ENCODE results near the gene KIF22. TPM values are rescaled to one million over a fixed set of nuclear protein-coding genes. Genes with fewer than 3 reads are reported as not detected.
"Not testable (repeated sequence)": the region's sequence is repeated elsewhere in the genome, so short reads cannot be mapped to it uniquely, and the experiment has no call there.

KIF22 gene
- total RNA-seq, 2 donors from 2014 or later = 58.5 to 89.6 TPM

DNA sequence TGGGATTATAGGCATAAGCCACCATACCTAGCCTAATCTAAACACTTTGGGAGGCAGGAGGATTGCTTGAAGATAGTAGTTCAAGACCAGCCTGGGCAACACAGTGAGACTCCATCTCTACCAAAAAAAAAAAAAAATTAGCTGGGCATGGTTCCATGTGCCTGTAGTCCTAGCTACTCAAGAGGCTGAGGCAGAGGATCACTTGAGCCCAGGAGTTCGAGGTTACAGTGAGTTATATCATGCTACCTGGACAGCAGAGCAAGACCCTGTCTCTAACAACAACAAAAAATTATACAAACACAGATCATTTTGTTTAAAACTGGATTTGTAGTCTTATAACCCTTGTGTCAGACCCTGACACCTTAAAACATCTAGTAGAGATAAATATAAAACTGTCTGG, 37.0 kb upstream of the KIF22 start:
- no peak overlapping the region for H3K27ac ChIP-seq
- H3K4me3 ChIP-seq = no peak overlapping the region
- no peak for DNase-seq (ENCODE audit: low spot score)
- no peaks in the 10 kb centered on the region for H3K9me3 ChIP-seq
- no peaks in the 10 kb centered on the region for H3K36me3 ChIP-seq
- TF ChIP-seq POLR2A (IDR thresholded peaks at IDR 0.05) (no peak), POLR2AphosphoS5 (IDR thresholded peaks at IDR 0.05) (no peak)
- TF ChIP-seq, protein P1, sequence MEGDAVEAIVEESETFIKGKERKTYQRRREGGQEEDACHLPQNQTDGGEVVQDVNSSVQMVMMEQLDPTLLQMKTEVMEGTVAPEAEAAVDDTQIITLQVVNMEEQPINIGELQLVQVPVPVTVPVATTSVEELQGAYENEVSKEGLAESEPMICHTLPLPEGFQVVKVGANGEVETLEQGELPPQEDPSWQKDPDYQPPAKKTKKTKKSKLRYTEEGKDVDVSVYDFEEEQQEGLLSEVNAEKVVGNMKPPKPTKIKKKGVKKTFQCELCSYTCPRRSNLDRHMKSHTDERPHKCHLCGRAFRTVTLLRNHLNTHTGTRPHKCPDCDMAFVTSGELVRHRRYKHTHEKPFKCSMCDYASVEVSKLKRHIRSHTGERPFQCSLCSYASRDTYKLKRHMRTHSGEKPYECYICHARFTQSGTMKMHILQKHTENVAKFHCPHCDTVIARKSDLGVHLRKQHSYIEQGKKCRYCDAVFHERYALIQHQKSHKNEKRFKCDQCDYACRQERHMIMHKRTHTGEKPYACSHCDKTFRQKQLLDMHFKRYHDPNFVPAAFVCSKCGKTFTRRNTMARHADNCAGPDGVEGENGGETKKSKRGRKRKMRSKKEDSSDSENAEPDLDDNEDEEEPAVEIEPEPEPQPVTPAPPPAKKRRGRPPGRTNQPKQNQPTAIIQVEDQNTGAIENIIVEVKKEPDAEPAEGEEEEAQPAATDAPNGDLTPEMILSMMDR (IDR thresholded peaks at IDR 0.05) = no peak
- no peaks in the 10 kb centered on the region for H3K27me3 ChIP-seq (replicated peaks; ENCODE audit: insufficient read depth)
- intact Hi-C loops (cut with DNase I) = no loop called here
- WGBS = 71% methylated on average over 1 of the region's 1 CpG
- no peaks in the 10 kb centered on the region for H3K4me1 ChIP-seq (replicated peaks)

DNA sequence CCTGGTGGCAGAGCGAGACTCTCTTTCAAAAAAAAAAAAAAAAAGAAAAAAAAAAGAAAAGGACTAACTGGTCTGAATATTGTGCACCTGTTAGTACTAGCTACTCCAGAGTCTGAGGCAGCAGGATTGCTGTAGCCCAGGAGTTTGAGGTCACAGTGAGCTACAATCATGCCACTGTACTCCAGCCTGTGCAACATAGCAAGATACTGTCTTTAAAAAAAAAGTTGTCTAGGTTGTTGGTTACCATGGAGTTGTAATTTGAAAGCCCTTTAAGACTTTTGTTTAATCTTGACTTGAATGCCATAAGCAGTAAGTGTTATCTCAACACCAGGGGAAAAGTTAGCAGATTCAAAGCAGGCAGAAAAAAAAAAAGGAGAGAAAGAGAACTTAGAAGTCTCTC, 33.9 kb upstream of the KIF22 start:
- Histone ChIP-seq H3K4me3 (no peak overlapping the region), H3K36me3 (no peaks in the 10 kb centered on the region), H3K27me3 (replicated peaks; ENCODE audit: insufficient read depth) (no peaks in the 10 kb centered on the region), H3K27ac (no peak overlapping the region), H3K4me1 (replicated peaks) (no peaks in the 10 kb centered on the region), H3K9me3 (no peaks in the 10 kb centered on the region)
- TF ChIP-seq POLR2A (IDR thresholded peaks at IDR 0.05) (no peak), POLR2AphosphoS5 (IDR thresholded peaks at IDR 0.05) (no peak)
- TF ChIP-seq, protein P1 (IDR thresholded peaks at IDR 0.05) = no peak
- intact Hi-C loops (cut with DNase I) = no loop called here
- DNase-seq (ENCODE audit: low spot score) = no peak
- 88% methylated on average over 1 of the region's 1 CpG for WGBS

DNA sequence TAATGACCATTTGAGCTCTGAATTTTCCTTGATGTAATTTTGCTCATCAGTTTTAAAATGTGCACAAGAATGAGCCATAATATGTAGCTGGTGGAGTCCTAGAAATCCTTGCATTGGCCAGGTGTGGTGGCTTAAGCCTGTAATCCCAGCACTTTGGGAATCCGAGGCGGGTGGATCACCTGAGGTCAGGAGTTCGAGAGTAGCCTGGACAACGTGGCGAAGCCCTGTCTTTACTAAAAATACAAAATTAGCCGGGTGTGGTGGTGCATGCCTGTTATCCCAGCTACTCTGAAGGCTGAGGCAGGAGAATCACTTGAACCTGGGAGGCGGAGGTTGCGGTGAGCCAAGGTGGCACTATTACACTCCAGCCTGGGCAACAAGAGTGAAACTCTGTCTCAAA, 33.5 kb upstream of the KIF22 start:
- H3K4me3 ChIP-seq; H3K36me3 ChIP-seq; intact Hi-C loops (cut with DNase I); H3K27ac ChIP-seq; H3K27me3 ChIP-seq (replicated peaks; ENCODE audit: insufficient read depth); H3K9me3 ChIP-seq; DNase-seq (ENCODE audit: low spot score); H3K4me1 ChIP-seq (replicated peaks): not testable (repeated sequence)
- 88% methylated on average over 8 of the region's 8 CpGs for WGBS

DNA sequence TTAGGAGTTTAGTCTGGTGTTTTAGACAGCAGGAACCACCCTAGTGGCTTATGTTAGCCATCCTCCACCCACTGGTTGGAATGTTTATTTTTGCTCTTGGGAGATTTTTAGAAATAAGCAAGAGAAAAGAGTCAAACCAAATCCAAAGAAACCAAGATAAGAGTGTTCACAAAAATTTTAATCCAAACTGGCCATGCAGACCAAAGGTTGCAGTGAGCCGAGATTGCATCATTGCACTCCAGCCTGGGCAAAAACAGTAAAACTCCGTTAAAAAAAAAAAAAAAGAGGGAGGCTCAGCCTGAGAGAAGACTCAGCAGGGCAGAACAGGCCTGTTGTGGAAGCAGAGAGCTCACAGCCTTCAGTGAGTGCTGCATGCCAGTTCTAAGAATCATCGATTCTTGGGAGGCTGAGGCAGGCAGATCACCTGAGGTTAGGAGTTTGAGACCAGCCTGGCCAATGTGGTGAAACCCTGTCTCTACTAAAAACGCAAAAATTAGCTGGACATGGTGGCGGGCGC, 32.5 kb upstream of the KIF22 start:
- no peaks in the 10 kb centered on the region for H3K4me1 ChIP-seq (replicated peaks)
- DNase-seq (ENCODE audit: low spot score) = no peak
- no peaks in the 10 kb centered on the region for H3K36me3 ChIP-seq
- H3K9me3 ChIP-seq = no peaks in the 10 kb centered on the region
- H3K27me3 ChIP-seq (replicated peaks; ENCODE audit: insufficient read depth) = no peaks in the 10 kb centered on the region
- WGBS = 68% methylated on average over 6 of the region's 6 CpGs
- H3K27ac ChIP-seq = no peak overlapping the region
- no peak overlapping the region for H3K4me3 ChIP-seq
- TF ChIP-seq, protein P1 (IDR thresholded peaks at IDR 0.05) = no peak
- no peak for TF ChIP-seq POLR2AphosphoS5 (IDR thresholded peaks at IDR 0.05)
- no peak for TF ChIP-seq POLR2A (IDR thresholded peaks at IDR 0.05)
- intact Hi-C loops (cut with DNase I) = no loop called here

DNA sequence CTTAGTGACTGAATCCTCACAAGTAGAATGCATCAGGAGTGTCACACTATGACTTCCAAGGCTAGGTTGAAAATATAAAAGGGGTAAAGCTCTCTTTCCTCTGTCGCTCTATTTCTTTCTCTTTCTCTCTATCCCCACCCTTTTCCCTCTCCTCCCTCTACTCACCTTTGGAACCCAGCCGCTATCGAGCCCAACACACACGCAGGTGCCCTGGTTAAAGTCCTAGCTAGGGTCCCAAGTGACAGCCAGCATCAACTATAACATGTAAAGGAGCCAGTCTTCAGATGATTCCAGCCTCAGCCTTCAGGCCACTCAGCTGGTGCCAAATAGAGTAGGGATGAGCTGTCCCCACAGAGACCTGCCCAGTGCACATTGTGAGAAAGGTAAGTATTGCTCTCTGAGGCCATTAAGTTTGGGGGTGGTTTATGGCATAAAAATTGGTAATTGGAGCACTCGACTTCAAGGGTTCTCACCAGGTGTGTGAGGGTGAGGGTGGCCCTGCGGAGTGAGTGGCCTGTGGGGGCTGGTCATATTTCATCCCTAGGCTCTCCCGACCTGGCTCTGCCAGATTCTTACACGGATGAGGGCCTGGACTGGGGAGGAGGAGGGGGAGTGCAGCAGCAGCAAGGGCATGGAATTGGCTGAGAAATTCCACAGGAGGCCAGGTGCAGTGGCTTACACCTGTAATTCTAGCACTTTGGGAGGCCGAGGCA, 29.8 kb upstream of the KIF22 start:
- WGBS = 69% methylated on average over 9 of the region's 9 CpGs
- no peaks in the 10 kb centered on the region for H3K9me3 ChIP-seq
- intact Hi-C loops (cut with DNase I) = no loop called here
- peaks cover 4% of the 10 kb centered on the region for H3K4me1 ChIP-seq (replicated peaks)
- no peak overlapping the region for H3K4me3 ChIP-seq
- TF ChIP-seq, protein P1 (IDR thresholded peaks at IDR 0.05) = no peak
- TF ChIP-seq POLR2AphosphoS5 (IDR thresholded peaks at IDR 0.05) (no peak), POLR2A (IDR thresholded peaks at IDR 0.05) (no peak)
- H3K27ac ChIP-seq = no peak overlapping the region
- H3K36me3 ChIP-seq = no peaks in the 10 kb centered on the region
- DNase-seq (ENCODE audit: low spot score) = no peak
- no peaks in the 10 kb centered on the region for H3K27me3 ChIP-seq (replicated peaks; ENCODE audit: insufficient read depth)

DNA sequence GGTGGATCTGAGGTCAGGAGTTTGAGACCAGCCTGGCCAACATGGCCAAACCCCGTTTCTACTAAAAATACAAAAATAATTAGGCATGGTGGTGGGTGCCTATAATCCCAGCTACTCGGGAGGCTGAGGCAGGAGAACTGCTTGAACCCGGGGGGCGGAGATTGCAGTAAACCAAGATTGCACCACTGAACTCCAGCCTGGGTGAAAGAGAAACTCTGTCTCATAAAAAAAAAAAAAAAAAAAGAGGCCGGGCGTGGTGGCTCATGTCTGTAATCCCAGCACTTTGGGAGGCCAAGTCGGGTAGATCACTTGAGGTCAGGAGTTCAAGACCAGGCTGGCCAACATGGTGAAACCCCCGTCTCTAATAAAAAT, 29.3 kb upstream of the KIF22 start:
- H3K4me1 ChIP-seq (replicated peaks); intact Hi-C loops (cut with DNase I); H3K4me3 ChIP-seq; DNase-seq (ENCODE audit: low spot score); H3K27me3 ChIP-seq (replicated peaks; ENCODE audit: insufficient read depth); H3K9me3 ChIP-seq; H3K36me3 ChIP-seq; H3K27ac ChIP-seq: not testable (repeated sequence)
- 70% methylated on average over 8 of the region's 8 CpGs for WGBS

Measured in prostate gland (tissue), 2 donors.